GM18951 (cell line): ENCODE measurements around the gene DDX42.

Source experiments
- POLR2A ChIP-seq: IDR thresholded peaks from 4 replicates; pipeline ENCODE4 v1.6.1; 2011; ENCODE audit warnings: mild to moderate bottlenecking; ENCODE audit not compliant: insufficient read length, insufficient read depth; ENCODE audit errors: extremely low read depth
- in situ Hi-C: fragments of 300-500 bp; cut with MboI; formaldehyde crosslinking; loops from one replicate; pipeline ENCODE4 v1.12.0; 2022; ENCODE audit warnings: low sequenced_read_pairs, mixed read lengths, inconsistent platforms; ENCODE audit not compliant: unreplicated experiment

DDX42 gene, protein sequence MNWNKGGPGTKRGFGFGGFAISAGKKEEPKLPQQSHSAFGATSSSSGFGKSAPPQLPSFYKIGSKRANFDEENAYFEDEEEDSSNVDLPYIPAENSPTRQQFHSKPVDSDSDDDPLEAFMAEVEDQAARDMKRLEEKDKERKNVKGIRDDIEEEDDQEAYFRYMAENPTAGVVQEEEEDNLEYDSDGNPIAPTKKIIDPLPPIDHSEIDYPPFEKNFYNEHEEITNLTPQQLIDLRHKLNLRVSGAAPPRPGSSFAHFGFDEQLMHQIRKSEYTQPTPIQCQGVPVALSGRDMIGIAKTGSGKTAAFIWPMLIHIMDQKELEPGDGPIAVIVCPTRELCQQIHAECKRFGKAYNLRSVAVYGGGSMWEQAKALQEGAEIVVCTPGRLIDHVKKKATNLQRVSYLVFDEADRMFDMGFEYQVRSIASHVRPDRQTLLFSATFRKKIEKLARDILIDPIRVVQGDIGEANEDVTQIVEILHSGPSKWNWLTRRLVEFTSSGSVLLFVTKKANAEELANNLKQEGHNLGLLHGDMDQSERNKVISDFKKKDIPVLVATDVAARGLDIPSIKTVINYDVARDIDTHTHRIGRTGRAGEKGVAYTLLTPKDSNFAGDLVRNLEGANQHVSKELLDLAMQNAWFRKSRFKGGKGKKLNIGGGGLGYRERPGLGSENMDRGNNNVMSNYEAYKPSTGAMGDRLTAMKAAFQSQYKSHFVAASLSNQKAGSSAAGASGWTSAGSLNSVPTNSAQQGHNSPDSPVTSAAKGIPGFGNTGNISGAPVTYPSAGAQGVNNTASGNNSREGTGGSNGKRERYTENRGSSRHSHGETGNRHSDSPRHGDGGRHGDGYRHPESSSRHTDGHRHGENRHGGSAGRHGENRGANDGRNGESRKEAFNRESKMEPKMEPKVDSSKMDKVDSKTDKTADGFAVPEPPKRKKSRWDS

DNA sequence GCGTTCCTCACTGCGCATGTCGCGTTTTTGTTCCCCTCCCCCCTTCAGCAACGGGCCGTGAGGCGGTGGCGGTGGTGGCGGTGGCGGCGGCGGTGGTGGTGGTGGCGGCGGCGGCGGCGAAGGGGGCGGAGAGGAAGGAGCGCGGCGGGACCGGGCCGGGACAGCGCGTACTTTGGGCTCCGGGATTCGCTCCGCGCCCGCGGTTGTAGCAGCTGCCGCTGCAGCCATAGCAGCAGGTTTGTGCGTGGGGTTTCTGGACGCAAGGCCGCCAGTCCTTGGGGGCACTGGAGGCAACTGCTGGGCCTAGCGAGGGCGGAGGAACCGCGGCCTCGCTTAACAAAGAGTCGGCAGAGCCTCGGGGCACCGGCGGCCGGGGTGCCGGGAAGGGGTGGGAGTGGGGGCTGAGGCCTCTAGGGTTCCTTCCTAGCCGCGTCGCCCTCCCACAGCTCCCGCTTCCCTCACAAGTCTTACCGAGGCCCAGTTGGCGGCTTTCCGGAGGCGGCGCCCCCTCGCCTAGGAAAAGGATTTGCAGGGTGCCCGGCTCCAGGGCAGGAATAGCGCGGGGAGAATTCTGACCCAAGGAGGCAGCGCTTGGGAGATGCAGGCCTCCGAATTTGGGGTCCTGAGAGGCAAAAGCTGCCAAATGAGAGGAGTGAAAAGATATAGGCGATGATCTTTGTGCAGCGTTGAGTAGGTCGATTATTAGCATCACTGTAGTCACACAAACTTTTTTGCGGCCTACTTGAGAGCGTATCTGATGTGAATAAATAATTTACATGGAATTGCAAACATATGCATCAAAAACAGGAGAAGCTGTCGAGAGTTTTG, at the start of gene DDX42:
Gene DDX42 (plus strand): TSS at position 30 of the 828 bp plus-strand sequence. CDS start 12,880 bp downstream, outside the sequence.
- in situ Hi-C loops, result no loop called here
- peak; percentile 58 for TF ChIP-seq POLR2A

GRCh38 chr17:63735691-63736090, 38.3 kb upstream of the DDX42 start:
- in situ Hi-C loops, result no loop called here
- no peak for TF ChIP-seq POLR2A

DNA sequence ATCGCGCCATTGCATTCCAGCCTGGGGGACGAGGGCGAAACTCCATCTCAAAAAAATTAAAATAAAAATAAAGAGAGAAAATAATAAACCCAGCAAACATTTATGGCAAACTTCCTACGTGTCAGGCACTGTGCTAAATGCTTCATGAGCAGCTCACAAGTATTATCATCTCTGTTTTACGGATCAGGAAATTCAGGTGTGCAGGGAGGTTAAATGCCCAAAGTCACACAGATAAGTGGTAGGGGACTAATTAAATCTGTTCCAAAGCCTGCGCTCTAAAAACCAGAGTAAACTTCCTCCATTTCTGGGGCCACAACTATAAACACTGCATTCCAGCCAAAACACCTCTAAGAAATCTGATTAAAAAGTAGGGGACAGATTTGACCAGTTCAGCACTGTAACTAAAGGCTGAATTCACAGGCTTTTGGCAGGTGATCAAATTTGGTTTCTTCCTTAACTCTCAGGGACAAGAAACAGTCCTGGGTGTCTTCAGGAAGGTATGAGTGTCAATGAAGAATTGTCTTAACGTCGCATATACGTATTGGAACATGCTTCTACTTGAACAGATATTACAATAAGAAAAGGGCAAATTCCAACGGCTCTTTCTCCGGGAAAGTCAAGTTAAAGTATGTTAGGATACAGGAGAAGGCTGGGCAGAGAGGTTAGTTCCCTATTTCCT, 33.4 kb upstream of the DDX42 start:
- in situ Hi-C loops, result no loop called here
- TF ChIP-seq POLR2A, result no peak

GRCh38 chr17:63741143-63741407, 32.9 kb upstream of the DDX42 start:
- in situ Hi-C loops, result no loop called here
- TF ChIP-seq POLR2A, result no peak

DNA sequence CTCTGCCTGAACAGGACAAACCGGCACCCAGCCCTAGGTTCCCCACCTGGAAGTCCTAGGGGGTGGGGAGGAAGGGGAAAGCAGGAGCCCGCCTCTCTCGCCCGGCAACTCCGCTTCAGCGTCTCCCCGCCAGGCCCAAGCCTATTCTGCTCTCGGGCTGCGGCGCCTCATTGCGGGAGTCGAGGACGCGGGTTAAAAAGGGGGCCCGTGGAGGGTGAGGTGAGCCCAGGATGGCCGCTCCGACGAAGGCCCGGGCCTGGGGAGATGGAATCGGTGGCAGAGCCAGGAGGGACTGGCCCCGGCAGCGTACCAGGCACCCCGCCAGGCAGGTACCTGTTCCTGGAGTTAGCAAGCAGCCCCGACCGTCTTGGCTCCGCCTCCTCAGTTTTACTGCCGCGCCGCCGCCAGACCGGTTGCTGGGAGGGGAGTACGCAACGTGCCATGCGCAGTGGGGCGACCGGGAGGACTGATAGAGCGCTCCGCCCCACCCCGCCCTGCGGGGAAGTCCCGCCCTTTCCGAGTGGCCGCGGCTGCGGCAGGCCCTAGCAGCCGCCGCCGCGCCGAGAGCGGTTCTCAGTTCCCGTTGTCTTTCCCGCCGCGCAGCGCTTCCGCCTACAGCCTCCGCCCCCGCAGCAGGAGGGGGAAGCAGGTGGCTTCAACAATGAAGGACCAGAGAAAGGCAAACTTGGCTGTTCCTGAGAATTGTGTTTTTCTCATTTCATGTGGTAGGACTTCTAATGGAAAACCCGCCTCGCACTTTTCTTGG, 32.4 kb upstream of the DDX42 start, which contains the start of gene STRADA:
Gene STRADA (minus strand): TSS at position 392 of the 766 bp plus-strand sequence. CDS start 13,430 bp downstream, outside the sequence.
- TF ChIP-seq POLR2A, result peak; percentile 95
- in situ Hi-C loops, result no loop called here

GRCh38 chr17:63751806-63752205, 22.2 kb upstream of the DDX42 start:
- TF ChIP-seq POLR2A, result no peak
- in situ Hi-C loops, result no loop called here

GRCh38 chr17:63752707-63753106, 21.3 kb upstream of the DDX42 start:
- no peak for TF ChIP-seq POLR2A
- in situ Hi-C loops, result no loop called here

GRCh38 chr17:63753215-63753614, 20.8 kb upstream of the DDX42 start:
- TF ChIP-seq POLR2A, result no peak
- in situ Hi-C loops, result no loop called here

GRCh38 chr17:63754046-63754445, 19.9 kb upstream of the DDX42 start:
- no peak for TF ChIP-seq POLR2A
- in situ Hi-C loops, result no loop called here

- no peak for TF ChIP-seq POLR2A
- in situ Hi-C loops, result no loop called here
These were observed 15.5 kb upstream of the DDX42 start for GRCh38 chr17:63758428-63758827.

- no peak for TF ChIP-seq POLR2A
- in situ Hi-C loops, result no loop called here
These were observed 13.0 kb upstream of the DDX42 start for GRCh38 chr17:63760771-63761539.
